HCT116 (cell line): Measurements from ENCODE around the gene CCDC116. TPM values are rescaled to one million over a fixed set of nuclear protein-coding genes. Genes with fewer than 3 reads are reported as not detected.

ENCODE experiments used
- ATAC-seq: fragments of 200-7000 bp; cut with Tn5 transposase; 2 replicates; pipeline ENCODE4 v1.9.1; 2020; ENCODE audit warnings: mild to moderate bottlenecking, moderate library complexity
- Bru-seq: library from RNA; stranded (reverse); fragments of 400-500 nt; gene quantifications from one replicate; lab custom pipeline; 2021; lab: Mats Ljungman, UMichigan
- BruChase-seq, 2 experiments: library from RNA; stranded (reverse); fragments of 400-500 nt; gene quantifications; one replicate each; lab custom pipeline; 2021; lab: Mats Ljungman, UMichigan
- BruUV-seq: library from RNA; stranded (reverse); fragments of 400-500 nt; replicated peaks from 2 replicates; lab custom pipeline; 2021; lab: Mats Ljungman, UMichigan
- CTCF ChIA-PET: fragments of 300-600 bp; sonication (Branson Sonifier 250); formaldehyde crosslinking; loops from one replicate; lab custom pipeline; 2021; ENCODE audit warnings: antibody characterized with exemption; lab: Charles Lee
- POLR2A ChIA-PET: fragments of 300-600, 350-600 bp; sonication (Branson Sonifier 250); formaldehyde crosslinking; loops from one replicate; lab custom pipeline; 2021; ENCODE audit warnings: antibody characterized with exemption; lab: Charles Lee
- RAD21 ChIA-PET, 2 experiments: fragments of 300-600 bp; sonication (Branson Sonifier 250); formaldehyde crosslinking; loops; one replicate each; lab custom pipeline; 2023; ENCODE audit warnings: low total read pairs in 2 of 2; ENCODE audit not compliant: uncharacterized antibody in 2 of 2, unreplicated experiment in 2 of 2, low non-redundant PET in 1 of 2; lab: Charles Lee
- DNase-seq: peaks from one replicate; pipeline ENCODE4 v3.0.0-alpha.2; 2010; ENCODE audit warnings: low read depth, low spot score
- H2AFZ ChIP-seq: fragments of 200-600 bp; shearing (Covaris generic), sonication (generic); 2 replicates; pipeline ENCODE4 v1.6.1; 2017; ENCODE audit warnings: low read depth, mixed run types, mixed read lengths, antibody characterized with exemption, low read length; ENCODE audit not compliant: poor library complexity, severe bottlenecking
- H3K27ac ChIP-seq: 2 replicates; pipeline ENCODE4 v1.5.1; 2012; ENCODE audit warnings: low read depth, low read length
- H3K27me3 ChIP-seq: fragments of 200-600 bp; sonication (generic); 2 replicates; pipeline ENCODE4 v1.6.1; 2016; ENCODE audit warnings: mixed run types, low read length, mixed read lengths; ENCODE audit not compliant: insufficient read depth
- H3K36me3 ChIP-seq, 2 experiments: fragments of 200-500 bp in 1 of 2; fragments of 200-600 bp in 1 of 2; sonication (Bioruptor generic) in 1 of 2; sonication (generic) in 1 of 2; 2 replicates each; pipeline versions ENCODE4 v1.5.1 to v1.6.1; 2014 to 2016; ENCODE audit warnings: low read length in 2 of 2, inconsistent platforms in 1 of 2, mixed read lengths in 1 of 2, mixed run types in 1 of 2; ENCODE audit not compliant: insufficient read depth in 2 of 2, control insufficient read depth in 1 of 2
- H3K4me1 ChIP-seq, 2 experiments: fragments of 200-600 bp in 1 of 2; sonication (generic) in 1 of 2; 2 replicates each; pipeline versions ENCODE4 v1.5.1 to v1.6.1; 2012 to 2017; ENCODE audit warnings: low read length in 2 of 2, inconsistent platforms in 1 of 2, mild to moderate bottlenecking in 1 of 2, mixed read lengths in 1 of 2, mixed run types in 1 of 2, moderate library complexity in 1 of 2; ENCODE audit not compliant: insufficient read depth in 2 of 2, control insufficient read depth in 1 of 2
- H3K4me2 ChIP-seq: fragments of 200-600 bp; sonication (generic); 2 replicates; pipeline ENCODE4 v1.6.1; 2017; ENCODE audit warnings: mixed run types, low read length, mixed read lengths
- H3K4me3 ChIP-seq, 2 experiments: fragments of 200-600 bp in 1 of 2; sonication (generic) in 1 of 2; replicated peaks in 1 of 2; 2 replicates each; pipeline ENCODE4 v1.5.1; 2011 to 2016; ENCODE audit warnings: low read length in 2 of 2, control low read depth in 1 of 2, low read depth in 1 of 2, mild to moderate bottlenecking in 1 of 2, mixed read lengths in 1 of 2, mixed run types in 1 of 2
- H3K79me2 ChIP-seq: fragments of 200-600 bp; sonication (generic); 2 replicates; pipeline ENCODE4 v1.6.1; 2017; ENCODE audit warnings: mild to moderate bottlenecking, mixed run types, low read length, moderate library complexity, mixed read lengths; ENCODE audit not compliant: insufficient read depth
- H3K9ac ChIP-seq: fragments of 200-600 bp; sonication (generic); 2 replicates; pipeline ENCODE4 v1.6.1; 2016; ENCODE audit warnings: low read length, mixed read lengths
- H3K9me2 ChIP-seq: fragments of 200-600 bp; sonication (generic), shearing (Covaris generic); 2 replicates; pipeline ENCODE4 v1.6.1; 2017; ENCODE audit warnings: mixed run types, mild to moderate bottlenecking, moderate library complexity; ENCODE audit not compliant: insufficient read depth
- H3K9me3 ChIP-seq, 2 experiments: fragments of 200-500 bp in 1 of 2; fragments of 200-600 bp in 1 of 2; sonication (Bioruptor generic) in 1 of 2; sonication (generic) in 1 of 2; 2 replicates each; pipeline ENCODE4 v1.6.1; 2014 to 2017; ENCODE audit warnings: low read length in 2 of 2, mixed read lengths in 2 of 2, inconsistent platforms in 1 of 2, low read depth in 1 of 2, mild to moderate bottlenecking in 1 of 2, mixed run types in 1 of 2, moderate library complexity in 1 of 2; ENCODE audit not compliant: control insufficient read depth in 1 of 2, insufficient read depth in 1 of 2
- H4K20me1 ChIP-seq: fragments of 200-600 bp; sonication (generic), shearing (Covaris generic); 2 replicates; pipeline ENCODE4 v1.6.1; 2017; ENCODE audit warnings: mixed run types, mild to moderate bottlenecking, moderate library complexity; ENCODE audit not compliant: insufficient read depth
- POLR2A ChIP-seq: IDR thresholded peaks from 2 replicates; pipeline ENCODE4 v1.7.0; 2011; ENCODE audit warnings: borderline replicate concordance; ENCODE audit not compliant: insufficient read depth, insufficient read length; ENCODE audit errors: extremely low read depth
- ZBTB33 ChIP-seq: IDR thresholded peaks from 2 replicates; pipeline ENCODE4 v1.6.1; 2011; ENCODE audit warnings: mild to moderate bottlenecking, low read length, moderate library complexity; ENCODE audit not compliant: insufficient replicate concordance; ENCODE audit errors: extremely low read depth
- intact Hi-C: fragments of 100-400 bp; cut with micrococcal nuclease; formaldehyde crosslinking; loops from 2 replicates; pipeline ENCODE4 v1.10.0; 2022
- long read RNA-seq: library from polyadenylated mRNA; unstranded; transcript quantifications from one replicate; pipeline ENCODE4 v2.0.0, GENCODE V29; 2021; ENCODE audit not compliant: unreplicated experiment
- polyA plus RNA-seq: library from polyadenylated mRNA; unstranded; fragments of >200 nt; gene quantifications from 2 replicates; pipeline ENCODE4 v1.2.1, GENCODE V29; 2012; ENCODE audit warnings: missing spikeins
- total RNA-seq: library from RNA; stranded (reverse); gene quantifications from one replicate; pipeline ENCODE4 v1.2.1, GENCODE V29; 2021; ENCODE audit not compliant: unreplicated experiment

Gene CCDC116
- total RNA-seq (0.66 TPM), Bru-seq, nascent RNA (percentile 29 among the genes with signal in this experiment), BruChase-seq, experiment 1, labeled RNA remaining after a 6-hour chase (percentile 35 among the genes with signal in this experiment), BruChase-seq, experiment 2, labeled RNA remaining after a 2-hour chase (percentile 27 among the genes with signal in this experiment)
- polyA plus RNA-seq = 0.19 and 0.40 TPM in 2 replicates
- long read RNA-seq = 0 reads

- RAD21 ChIA-PET = no interaction called here
- no peaks in the 10 kb centered on the region for H3K9me3 ChIP-seq
- H3K79me2 ChIP-seq = peaks cover 24% of the 10 kb centered on the region
- H3K4me2 ChIP-seq = peak within 1 kb of the TSS; percentile 17; the same call in 1 of the 2 replicates
- H3K4me3 ChIP-seq = no peak within 1 kb of the TSS
- peaks cover 0 to 11% of the 10 kb centered on the region in 2 experiments; a peak in 1 of 4 replicates for H3K36me3 ChIP-seq
- POLR2A ChIA-PET = interaction anchor here (2.9 kb wide), 1 partner anchor 10 kb away, joined by 17 read pairs; the partner anchor contains the start of gene SDF2L1
- CTCF ChIA-PET = interaction anchor here (0.6 to 5.7 kb wide), 3 partner anchors 9 to 14 kb away, joined by 3 to 103 read pairs (median 3); partner anchors contain the start of gene SDF2L1
- intact Hi-C loops = no loop called here
- H3K9ac ChIP-seq = no peak within 1 kb of the TSS
- no peaks in the 10 kb centered on the region for H3K9me2 ChIP-seq
- DNase-seq (no peak), ATAC-seq (peak; percentile 37)
- H3K4me1 ChIP-seq = peaks cover 9 to 35% of the 10 kb centered on the region in 2 experiments
- H2AFZ ChIP-seq = no peak within 1 kb of the TSS
- TF ChIP-seq POLR2A (peak; percentile 60), ZBTB33 (no peak)
- BruUV-seq = no TSS peak
- H3K27ac ChIP-seq = no peak within 1 kb of the TSS; the same call in 1 of the 2 replicates
- H3K27me3 ChIP-seq = no peaks in the 10 kb centered on the region
- no peaks in the 10 kb centered on the region for H4K20me1 ChIP-seq
Observed at GRCh38 chr22:21632237-21632895, at the start of gene CCDC116. CCDC116 (plus strand) TSS chr22:21632760; CDS start chr22:21633182, 422 bp downstream.
